ENCODE measurements around the gene LTBP3.

LTBP3 gene

GRCh38 chr11:65505466-65506289 lies 52.5 kb downstream of the LTBP3 start:
- no peak for DNase-seq

GRCh38 chr11:65504674-65505465 lies 53.3 kb downstream of the LTBP3 start:
- DNase-seq, result no peak

GRCh38 chr11:65503949-65504673 lies 54.0 kb downstream of the LTBP3 start:
- no peak for DNase-seq

GRCh38 chr11:65503368-65503948 lies 54.7 kb downstream of the LTBP3 start:
- DNase-seq, result no peak

GRCh38 chr11:65502555-65503367 lies 55.4 kb downstream of the LTBP3 start:
- peak; percentile 65 for DNase-seq

- DNase-seq, result no peak
Observed at GRCh38 chr11:65502274-65502554, 55.9 kb downstream of the LTBP3 start.

- DNase-seq, result no peak
Observed at GRCh38 chr11:65501472-65502273, 56.5 kb downstream of the LTBP3 start.

- DNase-seq, result no peak
Observed at GRCh38 chr11:65501186-65501471, 57.0 kb downstream of the LTBP3 start.

- DNase-seq, result peak; percentile 72
Observed at GRCh38 chr11:65500387-65501185, 57.6 kb downstream of the LTBP3 start.

GRCh38 chr11:65499713-65500386 lies 58.3 kb downstream of the LTBP3 start:
- DNase-seq, result no peak

- DNase-seq, result peak; percentile 96
Observed at GRCh38 chr11:65498977-65499712, 59.0 kb downstream of the LTBP3 start, which contains the start of gene MALAT1. Gene MALAT1 (plus strand): TSS chr11:65499045.

GRCh38 chr11:65498727-65498976 lies 59.5 kb downstream of the LTBP3 start:
- DNase-seq, result no peak

- DNase-seq, result peak; percentile 78
Observed at GRCh38 chr11:65498042-65498726, 60.0 kb downstream of the LTBP3 start.

GRCh38 chr11:65497141-65498041 lies 60.8 kb downstream of the LTBP3 start:
- DNase-seq, result peak; percentile 99

GRCh38 chr11:65496304-65497140 lies 61.6 kb downstream of the LTBP3 start:
- DNase-seq, result no peak

- no peak for DNase-seq
Observed at GRCh38 chr11:65493367-65494176, 64.6 kb downstream of the LTBP3 start.
